Thyroid gland (tissue), 4 donors: Measurements from ENCODE around the gene PDIA6.

ENCODE experiments used
- POLR2A ChIP-seq, 2 donors: fragments of 450-650 bp; IDR thresholded peaks; one replicate each; pipeline ENCODE4 v1.6.1; 2017; ENCODE audit warnings: antibody characterized with exemption in 2 of 2, mild to moderate bottlenecking in 2 of 2, moderate library complexity in 1 of 2
- TF ChIP-seq, protein P1 (sequence below), 6 experiments: fragments of 200-600 bp in 3 of 6; fragments of 450-650 bp in 3 of 6; sonication (generic) in 3 of 6; IDR thresholded peaks; one replicate each; pipeline ENCODE4 v1.5.1; 2016 to 2019; ENCODE audit warnings: antibody characterized with exemption in 6 of 6, mild to moderate bottlenecking in 2 of 6, inconsistent platforms in 1 of 6, moderate library complexity in 1 of 6

GRCh38 chr2:10772201-10772867, 40.3 kb downstream of the PDIA6 start:
- TF ChIP-seq, protein P1, sequence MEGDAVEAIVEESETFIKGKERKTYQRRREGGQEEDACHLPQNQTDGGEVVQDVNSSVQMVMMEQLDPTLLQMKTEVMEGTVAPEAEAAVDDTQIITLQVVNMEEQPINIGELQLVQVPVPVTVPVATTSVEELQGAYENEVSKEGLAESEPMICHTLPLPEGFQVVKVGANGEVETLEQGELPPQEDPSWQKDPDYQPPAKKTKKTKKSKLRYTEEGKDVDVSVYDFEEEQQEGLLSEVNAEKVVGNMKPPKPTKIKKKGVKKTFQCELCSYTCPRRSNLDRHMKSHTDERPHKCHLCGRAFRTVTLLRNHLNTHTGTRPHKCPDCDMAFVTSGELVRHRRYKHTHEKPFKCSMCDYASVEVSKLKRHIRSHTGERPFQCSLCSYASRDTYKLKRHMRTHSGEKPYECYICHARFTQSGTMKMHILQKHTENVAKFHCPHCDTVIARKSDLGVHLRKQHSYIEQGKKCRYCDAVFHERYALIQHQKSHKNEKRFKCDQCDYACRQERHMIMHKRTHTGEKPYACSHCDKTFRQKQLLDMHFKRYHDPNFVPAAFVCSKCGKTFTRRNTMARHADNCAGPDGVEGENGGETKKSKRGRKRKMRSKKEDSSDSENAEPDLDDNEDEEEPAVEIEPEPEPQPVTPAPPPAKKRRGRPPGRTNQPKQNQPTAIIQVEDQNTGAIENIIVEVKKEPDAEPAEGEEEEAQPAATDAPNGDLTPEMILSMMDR (IDR thresholded peaks at IDR 0.05), result no peak
- TF ChIP-seq POLR2A (IDR thresholded peaks at IDR 0.05), result no peak
